ENCODE data around the gene CAPN11.

DNA sequence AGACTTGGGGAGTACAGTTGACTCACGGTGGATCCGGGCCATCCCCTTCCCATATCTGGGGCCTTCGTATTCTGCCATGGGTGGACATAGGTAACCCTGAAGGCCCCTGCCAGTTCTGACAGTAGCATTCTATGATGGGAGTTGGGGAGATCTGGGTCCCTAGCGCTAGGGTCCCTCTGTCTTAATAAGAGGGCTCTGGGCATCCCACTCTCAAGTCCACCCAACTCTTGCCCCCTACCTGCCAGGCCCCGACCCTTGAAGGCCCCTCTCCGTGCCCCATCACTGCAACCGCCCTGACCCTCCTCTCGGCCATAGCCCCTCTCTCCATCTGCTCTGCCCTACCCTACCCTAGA lies 6.5 kb upstream of the CAPN11 start:
- peak in 2 of 7 experiments; percentile 0 to 60 for TF ChIP-seq CTCF (IDR thresholded peaks at IDR 0.05)
- TF ChIP-seq POLR2AphosphoS5 (IDR thresholded peaks at IDR 0.05): no peak
- no peak for TF ChIP-seq POLR2A (IDR thresholded peaks at IDR 0.05)
- no peak for TF ChIP-seq EP300 (IDR thresholded peaks at IDR 0.05)

Data from stomach (tissue), 4 donors.